ENCODE measurements around the gene SORBS2. TPM values are rescaled to one million over a fixed set of nuclear protein-coding genes. Genes with fewer than 3 reads are reported as not detected.

SORBS2 gene
- total RNA-seq, 1 donor = 2.1 TPM

- Histone ChIP-seq H3K27me3 (ENCODE audit: insufficient read depth, low read length) (peaks cover 7% of the 10 kb centered on the region), H3K4me3 (ENCODE audit: low read length) (no peak overlapping the region), H3K9me3 (ENCODE audit: low read depth, low read length) (no peaks in the 10 kb centered on the region), H3K4me1 (ENCODE audit: insufficient read depth, low read length) (no peaks in the 10 kb centered on the region)
Measured at GRCh38 chr4:185597532-185598188, 214.3 kb downstream of the SORBS2 start.

- Histone ChIP-seq H3K27me3 (ENCODE audit: insufficient read depth, low read length) (peaks cover 23% of the 10 kb centered on the region), H3K4me3 (ENCODE audit: low read length) (no peak overlapping the region), H3K9me3 (ENCODE audit: low read depth, low read length) (no peaks in the 10 kb centered on the region), H3K4me1 (ENCODE audit: insufficient read depth, low read length) (no peaks in the 10 kb centered on the region)
Measured at GRCh38 chr4:185592845-185593488, 219.0 kb downstream of the SORBS2 start.

GRCh38 chr4:185592438-185592837, 219.6 kb downstream of the SORBS2 start:
- H3K9me3 ChIP-seq (ENCODE audit: low read depth, low read length) = no peaks in the 10 kb centered on the region
- peaks cover 28% of the 10 kb centered on the region for H3K27me3 ChIP-seq (ENCODE audit: insufficient read depth, low read length)
- H3K4me1 ChIP-seq (ENCODE audit: insufficient read depth, low read length) = peaks cover 4% of the 10 kb centered on the region
- H3K4me3 ChIP-seq (ENCODE audit: low read length) = no peak overlapping the region

GRCh38 chr4:185591679-185592141, 220.3 kb downstream of the SORBS2 start:
- H3K4me1 ChIP-seq (ENCODE audit: insufficient read depth, low read length) = peaks cover 4% of the 10 kb centered on the region
- no peak overlapping the region for H3K4me3 ChIP-seq (ENCODE audit: low read length)
- peaks cover 29% of the 10 kb centered on the region for H3K27me3 ChIP-seq (ENCODE audit: insufficient read depth, low read length)
- H3K9me3 ChIP-seq (ENCODE audit: low read depth, low read length) = no peaks in the 10 kb centered on the region

DNA sequence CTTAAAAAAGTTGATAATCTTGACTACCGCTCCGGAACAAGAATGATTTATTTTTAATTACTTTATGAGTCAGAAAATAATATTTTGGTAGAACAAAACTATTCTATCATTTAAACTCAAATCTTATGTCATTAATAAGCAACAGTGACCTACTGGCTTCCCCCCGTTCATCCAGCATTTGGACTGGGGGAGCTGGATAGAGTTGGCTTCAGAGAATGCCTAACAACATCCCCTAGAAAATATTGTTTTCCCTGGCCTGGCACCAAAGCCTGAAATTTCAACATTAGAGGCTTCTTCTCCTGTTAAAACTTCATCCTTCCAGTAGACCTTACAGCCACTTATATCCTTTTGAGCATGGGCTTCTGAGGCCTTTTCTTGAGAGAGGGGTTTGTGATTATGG, 221.0 kb downstream of the SORBS2 start:
- H3K4me1 ChIP-seq (ENCODE audit: insufficient read depth, low read length) = peaks cover 4% of the 10 kb centered on the region
- H3K9me3 ChIP-seq (ENCODE audit: low read depth, low read length) = no peaks in the 10 kb centered on the region
- H3K27me3 ChIP-seq (ENCODE audit: insufficient read depth, low read length) = peaks cover 36% of the 10 kb centered on the region
- H3K4me3 ChIP-seq (ENCODE audit: low read length) = no peak overlapping the region

DNA sequence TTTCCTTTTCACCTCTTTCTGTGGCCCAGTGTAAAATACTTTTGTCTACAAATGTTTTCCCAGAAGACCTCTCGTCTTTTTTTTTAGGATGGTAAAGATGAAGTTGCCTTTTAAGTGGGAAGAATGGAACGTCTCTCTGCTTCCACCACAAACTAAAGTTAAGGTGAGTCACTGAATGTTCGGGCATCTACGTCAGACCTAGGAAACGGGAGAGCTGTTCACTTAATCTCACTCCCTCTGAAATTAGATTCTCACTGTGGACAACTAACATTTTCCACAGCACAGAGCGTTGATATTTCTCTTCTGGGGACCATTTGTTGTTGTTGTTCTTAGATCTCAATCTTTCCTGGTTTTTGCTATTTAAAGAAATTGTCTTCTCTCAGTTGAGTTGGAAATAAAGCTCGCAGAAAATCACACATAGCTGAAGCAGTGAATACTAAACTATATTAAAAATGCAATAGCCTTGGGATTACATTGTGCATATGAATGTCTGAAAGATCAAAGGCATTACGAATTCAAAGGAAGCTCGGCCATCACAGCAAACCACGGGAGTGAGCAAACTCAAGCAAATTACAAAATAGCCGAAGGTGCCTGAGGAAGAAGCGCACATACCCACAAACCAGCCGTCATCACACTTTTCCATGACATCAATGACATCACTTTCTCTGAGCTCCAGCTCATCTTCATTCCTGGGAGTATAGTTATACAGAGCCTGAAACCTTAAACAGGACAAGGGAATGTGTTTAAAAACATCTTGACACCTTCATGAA, 222.7 kb downstream of the SORBS2 start:
- Histone ChIP-seq H3K4me3 (ENCODE audit: low read length) (no peak overlapping the region), H3K4me1 (ENCODE audit: insufficient read depth, low read length) (peaks cover 4% of the 10 kb centered on the region), H3K27me3 (ENCODE audit: insufficient read depth, low read length) (peaks cover 45% of the 10 kb centered on the region), H3K9me3 (ENCODE audit: low read depth, low read length) (no peaks in the 10 kb centered on the region)

DNA sequence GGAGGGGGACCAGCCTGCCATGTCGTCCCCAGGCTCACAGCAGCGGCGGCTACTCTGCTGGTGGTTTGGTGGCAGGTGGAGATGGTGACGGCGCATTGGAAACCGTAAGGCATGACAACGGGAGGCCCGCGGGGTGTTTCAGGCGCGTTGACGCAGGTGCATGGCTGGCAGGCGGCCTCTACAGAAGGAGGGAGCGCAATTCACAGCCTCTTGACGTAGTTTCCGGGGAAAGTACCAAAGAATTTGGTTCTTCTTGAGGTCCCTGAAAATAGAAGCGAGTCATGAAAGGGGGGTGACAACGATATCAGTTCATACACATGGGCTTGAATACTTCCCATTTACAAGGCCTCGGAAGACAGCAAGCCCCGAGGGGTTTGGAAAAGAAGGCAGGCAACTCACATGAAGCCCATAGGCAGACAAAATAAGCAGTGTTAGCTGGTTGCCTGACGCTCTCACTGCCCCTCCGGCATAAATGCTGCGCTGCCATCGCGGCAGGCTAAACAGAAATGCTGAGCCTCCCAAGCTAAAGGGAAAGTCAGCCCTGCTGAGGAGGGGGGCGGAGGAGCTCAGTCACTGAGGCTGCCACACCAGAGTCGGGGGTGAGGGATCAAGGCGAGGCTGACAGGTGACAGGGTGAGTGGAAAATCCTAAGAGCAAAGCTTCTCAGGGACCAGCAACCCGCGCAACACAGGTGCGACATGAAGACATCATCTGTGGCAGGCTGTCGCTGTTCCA, 224.4 kb downstream of the SORBS2 start:
- H3K9me3 ChIP-seq (ENCODE audit: low read depth, low read length) = no peaks in the 10 kb centered on the region
- peaks cover 4% of the 10 kb centered on the region for H3K4me1 ChIP-seq (ENCODE audit: insufficient read depth, low read length)
- H3K27me3 ChIP-seq (ENCODE audit: insufficient read depth, low read length) = peaks cover 48% of the 10 kb centered on the region
- no peak overlapping the region for H3K4me3 ChIP-seq (ENCODE audit: low read length)

GRCh38 chr4:185587030-185587426, 225.0 kb downstream of the SORBS2 start:
- Histone ChIP-seq H3K9me3 (ENCODE audit: low read depth, low read length) (no peaks in the 10 kb centered on the region), H3K27me3 (ENCODE audit: insufficient read depth, low read length) (peaks cover 48% of the 10 kb centered on the region), H3K4me3 (ENCODE audit: low read length) (no peak overlapping the region), H3K4me1 (ENCODE audit: insufficient read depth, low read length) (peaks cover 4% of the 10 kb centered on the region)

- H3K4me1 ChIP-seq (ENCODE audit: insufficient read depth, low read length) = peaks cover 4% of the 10 kb centered on the region
- H3K4me3 ChIP-seq (ENCODE audit: low read length) = no peak overlapping the region
- no peaks in the 10 kb centered on the region for H3K9me3 ChIP-seq (ENCODE audit: low read depth, low read length)
- peaks cover 43% of the 10 kb centered on the region for H3K27me3 ChIP-seq (ENCODE audit: insufficient read depth, low read length)
Measured at GRCh38 chr4:185585211-185585610, 226.8 kb downstream of the SORBS2 start.

DNA sequence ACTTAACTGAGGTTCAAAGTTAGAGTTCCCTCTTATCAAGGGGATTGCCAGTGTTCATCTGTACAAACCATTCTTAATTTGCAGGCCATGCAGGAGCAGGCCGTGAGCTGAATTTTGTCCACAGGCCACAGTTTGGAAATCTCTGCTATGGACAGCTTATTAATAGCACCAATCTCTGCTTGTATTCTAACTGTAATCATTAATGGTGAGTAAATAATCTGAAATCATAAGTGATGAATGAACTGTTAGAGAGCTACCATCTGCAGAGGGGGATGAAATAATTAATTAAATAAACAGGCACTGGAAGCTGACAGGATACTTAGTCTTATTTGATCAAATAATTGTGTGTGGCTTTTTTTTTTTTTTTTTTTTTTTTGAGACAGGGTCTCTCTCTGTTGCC, 228.2 kb downstream of the SORBS2 start:
- Histone ChIP-seq H3K27me3 (ENCODE audit: insufficient read depth, low read length) (peaks cover 37% of the 10 kb centered on the region), H3K9me3 (ENCODE audit: low read depth, low read length) (no peaks in the 10 kb centered on the region), H3K4me1 (ENCODE audit: insufficient read depth, low read length) (peaks cover 4% of the 10 kb centered on the region), H3K4me3 (ENCODE audit: low read length) (no peak overlapping the region)

DNA sequence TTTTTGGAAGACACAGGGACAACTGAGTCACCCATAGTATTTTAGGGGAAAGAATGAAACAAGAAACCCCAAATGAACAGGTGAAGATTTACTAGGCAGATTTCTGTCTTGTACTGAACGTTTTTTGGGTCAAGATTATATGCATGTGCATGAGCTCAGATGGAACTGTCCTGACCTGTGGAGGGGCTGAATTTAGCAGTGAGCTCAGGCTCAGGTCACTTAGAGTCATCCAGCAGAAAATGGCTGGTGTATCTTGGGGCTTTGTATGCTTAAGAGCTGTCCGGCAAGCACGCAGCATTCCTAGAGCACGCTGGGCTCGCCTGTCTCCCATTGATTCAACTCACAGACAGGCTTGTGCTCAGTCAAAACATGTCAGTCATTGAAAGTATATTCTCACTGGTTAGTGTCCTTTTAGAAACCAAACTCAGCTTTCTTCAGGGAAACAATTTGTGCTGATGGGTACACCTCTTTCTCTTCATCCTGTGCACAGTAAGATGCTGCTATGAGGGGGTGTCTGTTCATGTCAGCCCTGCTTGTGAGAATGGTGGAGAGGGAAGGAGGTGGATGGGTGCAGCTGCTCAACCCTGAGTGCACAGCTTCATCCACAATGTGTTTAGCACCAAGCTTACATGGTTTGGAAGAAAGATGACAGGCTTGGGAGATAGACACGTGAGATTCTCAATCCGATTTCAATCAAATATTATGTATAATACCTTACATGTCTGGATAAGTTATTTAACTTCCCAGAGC, 229.2 kb downstream of the SORBS2 start:
- Histone ChIP-seq H3K9me3 (ENCODE audit: low read depth, low read length) (no peaks in the 10 kb centered on the region), H3K4me1 (ENCODE audit: insufficient read depth, low read length) (peaks cover 4% of the 10 kb centered on the region), H3K4me3 (ENCODE audit: low read length) (no peak overlapping the region), H3K27me3 (ENCODE audit: insufficient read depth, low read length) (peaks cover 30% of the 10 kb centered on the region)

DNA sequence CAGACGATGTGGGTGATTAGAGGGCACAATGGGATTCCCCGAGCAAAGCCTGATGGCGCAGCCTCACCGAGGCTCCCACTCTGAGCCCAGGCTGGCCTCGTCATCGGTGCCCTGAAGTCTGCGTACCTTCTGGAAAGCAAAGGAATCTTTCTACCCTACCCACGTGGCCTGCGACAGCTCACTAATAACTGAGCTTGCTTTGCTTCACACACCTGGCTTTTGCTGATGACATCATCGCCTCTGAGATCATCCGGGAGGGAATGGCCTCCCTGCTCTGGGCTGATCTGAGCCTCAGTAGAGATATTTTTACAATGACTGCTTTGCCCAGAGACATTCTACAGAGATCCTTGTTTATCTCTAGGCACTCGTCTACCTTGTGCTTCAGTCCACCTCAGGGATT, 231.3 kb downstream of the SORBS2 start:
- Histone ChIP-seq H3K4me1 (ENCODE audit: insufficient read depth, low read length) (no peaks in the 10 kb centered on the region), H3K4me3 (ENCODE audit: low read length) (no peak overlapping the region), H3K27me3 (ENCODE audit: insufficient read depth, low read length) (peaks cover 9% of the 10 kb centered on the region), H3K9me3 (ENCODE audit: low read depth, low read length) (no peaks in the 10 kb centered on the region)

DNA sequence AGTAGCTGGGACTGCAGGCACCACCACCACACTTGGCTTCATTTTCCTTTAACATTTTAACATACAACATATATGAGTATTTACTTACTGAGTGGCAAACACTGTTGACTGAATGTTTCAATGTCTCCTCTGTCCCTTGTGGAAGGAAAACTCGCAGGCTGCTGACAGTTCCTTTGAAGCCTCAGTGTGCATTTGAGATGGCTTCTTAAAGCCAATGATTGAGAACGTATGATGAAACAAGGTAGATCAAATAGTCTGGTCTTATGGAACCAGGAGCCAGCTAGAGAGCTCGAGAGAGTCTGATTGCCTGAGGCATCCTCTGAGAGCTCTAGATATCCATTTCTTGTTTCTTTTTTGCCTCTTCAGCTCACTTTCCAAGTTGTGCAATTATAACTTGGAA, 233.7 kb downstream of the SORBS2 start:
- no peak overlapping the region for H3K4me3 ChIP-seq (ENCODE audit: low read length)
- H3K9me3 ChIP-seq (ENCODE audit: low read depth, low read length) = no peaks in the 10 kb centered on the region
- H3K27me3 ChIP-seq (ENCODE audit: insufficient read depth, low read length) = no peaks in the 10 kb centered on the region
- no peaks in the 10 kb centered on the region for H3K4me1 ChIP-seq (ENCODE audit: insufficient read depth, low read length)
